Chondrocyte (in vitro differentiated cells): ENCODE data around the gene DIP2C. TPM values are rescaled to one million over a fixed set of nuclear protein-coding genes. Genes with fewer than 3 reads are reported as not detected.

Experiments
- DNase-seq: peaks from one replicate; pipeline ENCODE4 v3.0.0; 2021; ENCODE audit warnings: mixed read lengths, low spot score
- H3K27ac Mint-ChIP-seq: one replicate; pipeline ENCODE4 v1.8.0; 2021; ENCODE audit warnings: mild to moderate bottlenecking, moderate library complexity, mixed read lengths; ENCODE audit not compliant: unreplicated experiment
- H3K27me3 Mint-ChIP-seq: 2 replicates; pipeline ENCODE4 v1.8.0; 2021; ENCODE audit warnings: low read depth, mixed read lengths
- H3K36me3 Mint-ChIP-seq: 2 replicates; pipeline ENCODE4 v1.8.0; 2021; ENCODE audit warnings: low read depth, mixed read lengths
- H3K4me1 Mint-ChIP-seq: 2 replicates; pipeline ENCODE4 v1.8.0; 2021; ENCODE audit warnings: low read depth, mild to moderate bottlenecking, mixed read lengths
- H3K4me3 Mint-ChIP-seq: one replicate; pipeline ENCODE4 v1.8.0; 2021; ENCODE audit warnings: mild to moderate bottlenecking, moderate library complexity, mixed read lengths; ENCODE audit not compliant: unreplicated experiment
- H3K9me3 Mint-ChIP-seq: 2 replicates; pipeline ENCODE4 v1.8.0; 2021; ENCODE audit warnings: low read depth, mixed read lengths
- CTCF ChIP-seq: fragments of 200-600 bp; sonication (generic); IDR thresholded peaks from 2 replicates; pipeline ENCODE4 v1.5.0; 2021; ENCODE audit warnings: antibody characterized with exemption, mild to moderate bottlenecking, moderate library complexity
- total RNA-seq: library from RNA; stranded (reverse); gene quantifications from 3 replicates; pipeline ENCODE4 v1.2.1, GENCODE V29; 2021

DIP2C gene
- total RNA-seq, 1 donor from 2014 or later: 47.9 TPM

GRCh38 chr10:360653-361052 is 328.8 kb downstream of the DIP2C start:
- peaks cover 21% of the 10 kb centered on the region for H3K4me1 Mint-ChIP-seq
- no peak overlapping the region for H3K27ac Mint-ChIP-seq
- H3K4me3 Mint-ChIP-seq: no peak overlapping the region
- DNase-seq: no peak
- no peaks in the 10 kb centered on the region for H3K9me3 Mint-ChIP-seq
- no peaks in the 10 kb centered on the region for H3K27me3 Mint-ChIP-seq
- peaks cover 45% of the 10 kb centered on the region for H3K36me3 Mint-ChIP-seq
- no peak for TF ChIP-seq CTCF

GRCh38 chr10:359762-360161 is 329.7 kb downstream of the DIP2C start:
- Mint-ChIP-seq H3K9me3 (no peaks in the 10 kb centered on the region), H3K27me3 (no peaks in the 10 kb centered on the region), H3K4me3 (no peak overlapping the region), H3K27ac (no peak overlapping the region), H3K36me3 (peaks cover 48% of the 10 kb centered on the region), H3K4me1 (peaks cover 21% of the 10 kb centered on the region)
- no peak for TF ChIP-seq CTCF
- DNase-seq: no peak

GRCh38 chr10:359093-359492 is 330.4 kb downstream of the DIP2C start:
- Mint-ChIP-seq H3K27me3 (no peaks in the 10 kb centered on the region), H3K4me1 (peaks cover 21% of the 10 kb centered on the region), H3K27ac (no peak overlapping the region), H3K4me3 (no peak overlapping the region), H3K9me3 (no peaks in the 10 kb centered on the region), H3K36me3 (peaks cover 52% of the 10 kb centered on the region)
- no peak for TF ChIP-seq CTCF
- DNase-seq: no peak

- Mint-ChIP-seq H3K27me3 (no peaks in the 10 kb centered on the region), H3K36me3 (peaks cover 45% of the 10 kb centered on the region), H3K4me3 (no peak overlapping the region), H3K4me1 (peaks cover 13% of the 10 kb centered on the region), H3K27ac (no peak overlapping the region), H3K9me3 (no peaks in the 10 kb centered on the region)
- DNase-seq: no peak
- no peak for TF ChIP-seq CTCF
Measured at GRCh38 chr10:357201-357950, 332.1 kb downstream of the DIP2C start.

- H3K27ac Mint-ChIP-seq: no peak overlapping the region
- no peak for DNase-seq
- H3K4me3 Mint-ChIP-seq: no peak overlapping the region
- H3K4me1 Mint-ChIP-seq: peaks cover 4% of the 10 kb centered on the region
- no peak for TF ChIP-seq CTCF
- H3K9me3 Mint-ChIP-seq: no peaks in the 10 kb centered on the region
- no peaks in the 10 kb centered on the region for H3K27me3 Mint-ChIP-seq
- peaks cover 41% of the 10 kb centered on the region for H3K36me3 Mint-ChIP-seq
Measured at GRCh38 chr10:356452-356851, 333.0 kb downstream of the DIP2C start.
